Measurements from ENCODE around the gene TGFB1. TPM values are rescaled to one million over a fixed set of nuclear protein-coding genes. Genes with fewer than 3 reads are reported as not detected.

Gene TGFB1
- total and polyA plus RNA-seq, 9 of the 15 experiments (the other 6 are each of a cell fraction or from before 2014, with no cell fraction given) = 0.24 to 159 (median 17.2) TPM

DNA sequence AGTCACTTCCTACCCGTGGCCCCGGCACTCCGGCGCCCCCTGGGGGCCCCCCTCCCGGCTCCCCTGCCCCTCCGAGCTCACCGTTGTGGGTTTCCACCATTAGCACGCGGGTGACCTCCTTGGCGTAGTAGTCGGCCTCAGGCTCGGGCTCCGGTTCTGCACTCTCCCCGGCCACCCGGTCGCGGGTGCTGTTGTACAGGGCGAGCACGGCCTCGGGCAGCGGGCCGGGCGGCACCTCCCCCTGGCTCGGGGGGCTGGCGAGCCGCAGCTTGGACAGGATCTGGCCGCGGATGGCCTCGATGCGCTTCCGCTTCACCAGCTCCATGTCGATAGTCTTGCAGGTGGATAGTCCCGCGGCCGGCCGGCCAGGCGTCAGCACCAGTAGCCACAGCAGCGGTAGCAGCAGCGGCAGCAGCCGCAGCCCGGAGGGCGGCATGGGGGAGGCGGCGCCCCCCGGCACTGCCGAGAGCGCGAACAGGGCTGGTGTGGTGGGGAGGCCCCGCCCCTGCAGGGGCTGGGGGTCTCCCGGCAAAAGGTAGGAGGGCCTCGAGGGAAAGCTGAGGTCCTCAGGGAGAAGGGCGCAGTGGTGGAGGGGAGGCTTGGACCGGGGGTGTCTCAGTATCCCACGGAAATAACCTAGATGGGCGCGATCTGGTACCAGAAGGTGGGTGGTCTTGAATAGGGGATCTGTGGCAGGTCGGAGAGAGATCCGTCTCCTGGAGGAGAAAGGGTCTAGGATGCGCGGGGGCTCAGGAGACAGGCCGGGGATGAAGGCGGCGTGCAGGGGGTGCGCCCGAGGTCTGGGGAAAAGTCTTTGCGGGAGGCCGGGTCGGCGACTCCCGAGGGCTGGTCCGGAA, 885 bp downstream of the TGFB1 start (continued):
- TF ChIP-seq, protein P1, sequence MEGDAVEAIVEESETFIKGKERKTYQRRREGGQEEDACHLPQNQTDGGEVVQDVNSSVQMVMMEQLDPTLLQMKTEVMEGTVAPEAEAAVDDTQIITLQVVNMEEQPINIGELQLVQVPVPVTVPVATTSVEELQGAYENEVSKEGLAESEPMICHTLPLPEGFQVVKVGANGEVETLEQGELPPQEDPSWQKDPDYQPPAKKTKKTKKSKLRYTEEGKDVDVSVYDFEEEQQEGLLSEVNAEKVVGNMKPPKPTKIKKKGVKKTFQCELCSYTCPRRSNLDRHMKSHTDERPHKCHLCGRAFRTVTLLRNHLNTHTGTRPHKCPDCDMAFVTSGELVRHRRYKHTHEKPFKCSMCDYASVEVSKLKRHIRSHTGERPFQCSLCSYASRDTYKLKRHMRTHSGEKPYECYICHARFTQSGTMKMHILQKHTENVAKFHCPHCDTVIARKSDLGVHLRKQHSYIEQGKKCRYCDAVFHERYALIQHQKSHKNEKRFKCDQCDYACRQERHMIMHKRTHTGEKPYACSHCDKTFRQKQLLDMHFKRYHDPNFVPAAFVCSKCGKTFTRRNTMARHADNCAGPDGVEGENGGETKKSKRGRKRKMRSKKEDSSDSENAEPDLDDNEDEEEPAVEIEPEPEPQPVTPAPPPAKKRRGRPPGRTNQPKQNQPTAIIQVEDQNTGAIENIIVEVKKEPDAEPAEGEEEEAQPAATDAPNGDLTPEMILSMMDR (IDR thresholded peaks at IDR 0.05 in 2 of 3, conservative IDR thresholded peaks at IDR 0.05 in 1 of 3; ENCODE audit: insufficient read depth in 2 of 3, low read depth in 1 of 3, low read length in 3 of 3) = peak; percentile 66 to 76 (median 70)
- TF ChIP-seq ESRRA (IDR thresholded peaks at IDR 0.05; ENCODE audit: borderline replicate concordance, low read depth) (peak; percentile 40; the same call in 1 of the 2 replicates), U2AF1 (optimal IDR thresholded peaks at IDR 0.05; ENCODE audit: low read depth, low read length) (peak; percentile 18), TAF1 (IDR thresholded peaks at IDR 0.05; ENCODE audit: control insufficient read depth, extremely low read depth, insufficient read depth, low read length, severe bottlenecking) (peak; percentile 81), CREB1 (IDR thresholded peaks at IDR 0.05) (no peak), CREB1 (CRISPR knock-in tag; IDR thresholded peaks at IDR 0.05) (peak; percentile 32; the same call in 1 of the 2 replicates), CHD4 (IDR thresholded peaks at IDR 0.05; ENCODE audit: insufficient read depth, insufficient replicate concordance, low read depth, low read length, poor library complexity, severe bottlenecking) (peak; percentile 50), KAT2B (IDR thresholded peaks at IDR 0.05; ENCODE audit: low read depth, low read length) (no peak), SNRNP70 (optimal IDR thresholded peaks at IDR 0.05; ENCODE audit: low read depth, low read length) (no peak), POLR2AphosphoS5 (IDR thresholded peaks at IDR 0.05; ENCODE audit: control insufficient read depth, insufficient read depth, low read depth, low read length) (no peak), L3MBTL2 (IDR thresholded peaks at IDR 0.05) (peak; percentile 74; the same call in 1 of the 2 replicates), TEAD1 (CRISPR knock-in tag; IDR thresholded peaks at IDR 0.05) (peak in 1 of 2 experiments; percentile 52; a peak in 1 of 4 replicates), PML (IDR thresholded peaks at IDR 0.05; ENCODE audit: low read length) (no peak)
- TF ChIP-seq, protein P2, sequence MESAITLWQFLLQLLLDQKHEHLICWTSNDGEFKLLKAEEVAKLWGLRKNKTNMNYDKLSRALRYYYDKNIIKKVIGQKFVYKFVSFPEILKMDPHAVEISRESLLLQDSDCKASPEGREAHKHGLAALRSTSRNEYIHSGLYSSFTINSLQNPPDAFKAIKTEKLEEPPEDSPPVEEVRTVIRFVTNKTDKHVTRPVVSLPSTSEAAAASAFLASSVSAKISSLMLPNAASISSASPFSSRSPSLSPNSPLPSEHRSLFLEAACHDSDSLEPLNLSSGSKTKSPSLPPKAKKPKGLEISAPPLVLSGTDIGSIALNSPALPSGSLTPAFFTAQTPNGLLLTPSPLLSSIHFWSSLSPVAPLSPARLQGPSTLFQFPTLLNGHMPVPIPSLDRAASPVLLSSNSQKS (CRISPR knock-in tag; IDR thresholded peaks at IDR 0.05) = no peak
- TF ChIP-seq, protein P3, sequence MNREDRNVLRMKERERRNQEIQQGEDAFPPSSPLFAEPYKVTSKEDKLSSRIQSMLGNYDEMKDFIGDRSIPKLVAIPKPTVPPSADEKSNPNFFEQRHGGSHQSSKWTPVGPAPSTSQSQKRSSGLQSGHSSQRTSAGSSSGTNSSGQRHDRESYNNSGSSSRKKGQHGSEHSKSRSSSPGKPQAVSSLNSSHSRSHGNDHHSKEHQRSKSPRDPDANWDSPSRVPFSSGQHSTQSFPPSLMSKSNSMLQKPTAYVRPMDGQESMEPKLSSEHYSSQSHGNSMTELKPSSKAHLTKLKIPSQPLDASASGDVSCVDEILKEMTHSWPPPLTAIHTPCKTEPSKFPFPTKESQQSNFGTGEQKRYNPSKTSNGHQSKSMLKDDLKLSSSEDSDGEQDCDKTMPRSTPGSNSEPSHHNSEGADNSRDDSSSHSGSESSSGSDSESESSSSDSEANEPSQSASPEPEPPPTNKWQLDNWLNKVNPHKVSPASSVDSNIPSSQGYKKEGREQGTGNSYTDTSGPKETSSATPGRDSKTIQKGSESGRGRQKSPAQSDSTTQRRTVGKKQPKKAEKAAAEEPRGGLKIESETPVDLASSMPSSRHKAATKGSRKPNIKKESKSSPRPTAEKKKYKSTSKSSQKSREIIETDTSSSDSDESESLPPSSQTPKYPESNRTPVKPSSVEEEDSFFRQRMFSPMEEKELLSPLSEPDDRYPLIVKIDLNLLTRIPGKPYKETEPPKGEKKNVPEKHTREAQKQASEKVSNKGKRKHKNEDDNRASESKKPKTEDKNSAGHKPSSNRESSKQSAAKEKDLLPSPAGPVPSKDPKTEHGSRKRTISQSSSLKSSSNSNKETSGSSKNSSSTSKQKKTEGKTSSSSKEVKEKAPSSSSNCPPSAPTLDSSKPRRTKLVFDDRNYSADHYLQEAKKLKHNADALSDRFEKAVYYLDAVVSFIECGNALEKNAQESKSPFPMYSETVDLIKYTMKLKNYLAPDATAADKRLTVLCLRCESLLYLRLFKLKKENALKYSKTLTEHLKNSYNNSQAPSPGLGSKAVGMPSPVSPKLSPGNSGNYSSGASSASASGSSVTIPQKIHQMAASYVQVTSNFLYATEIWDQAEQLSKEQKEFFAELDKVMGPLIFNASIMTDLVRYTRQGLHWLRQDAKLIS (CRISPR knock-in tag; IDR thresholded peaks at IDR 0.05) = 0 out of 2 replicates have a peak, but pooled peaks have one; percentile 25
- TF ChIP-seq, protein P4, sequence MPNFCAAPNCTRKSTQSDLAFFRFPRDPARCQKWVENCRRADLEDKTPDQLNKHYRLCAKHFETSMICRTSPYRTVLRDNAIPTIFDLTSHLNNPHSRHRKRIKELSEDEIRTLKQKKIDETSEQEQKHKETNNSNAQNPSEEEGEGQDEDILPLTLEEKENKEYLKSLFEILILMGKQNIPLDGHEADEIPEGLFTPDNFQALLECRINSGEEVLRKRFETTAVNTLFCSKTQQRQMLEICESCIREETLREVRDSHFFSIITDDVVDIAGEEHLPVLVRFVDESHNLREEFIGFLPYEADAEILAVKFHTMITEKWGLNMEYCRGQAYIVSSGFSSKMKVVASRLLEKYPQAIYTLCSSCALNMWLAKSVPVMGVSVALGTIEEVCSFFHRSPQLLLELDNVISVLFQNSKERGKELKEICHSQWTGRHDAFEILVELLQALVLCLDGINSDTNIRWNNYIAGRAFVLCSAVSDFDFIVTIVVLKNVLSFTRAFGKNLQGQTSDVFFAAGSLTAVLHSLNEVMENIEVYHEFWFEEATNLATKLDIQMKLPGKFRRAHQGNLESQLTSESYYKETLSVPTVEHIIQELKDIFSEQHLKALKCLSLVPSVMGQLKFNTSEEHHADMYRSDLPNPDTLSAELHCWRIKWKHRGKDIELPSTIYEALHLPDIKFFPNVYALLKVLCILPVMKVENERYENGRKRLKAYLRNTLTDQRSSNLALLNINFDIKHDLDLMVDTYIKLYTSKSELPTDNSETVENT (CRISPR knock-in tag; IDR thresholded peaks at IDR 0.05) = no peak
